ENCODE results near the gene TNS1.

- TF ChIP-seq CTCF (IDR thresholded peaks at IDR 0.05) (no peak), ZNF121 (CRISPR knock-in tag; IDR thresholded peaks at IDR 0.05) (no peak), FOXP4 (CRISPR knock-in tag; IDR thresholded peaks at IDR 0.05) (no peak), PRRX2 (CRISPR knock-in tag; IDR thresholded peaks at IDR 0.05) (no peak), MAX (CRISPR knock-in tag; IDR thresholded peaks at IDR 0.05) (no peak)
These were observed 147.9 kb downstream of the TNS1 start for GRCh38 chr2:217854684-217855420.

All from WTC11 (cell line).